Naive thymus-derived CD4-positive, alpha-beta T cell (primary cell): Measurements from ENCODE around the gene FAM13A. TPM values are rescaled to one million over a fixed set of nuclear protein-coding genes. Genes with fewer than 3 reads are reported as not detected.

ENCODE experiments used
- ATAC-seq: fragments of 150-1000 bp; cut with Tn5 transposase; 2 replicates; pipeline ENCODE4 v1.10.0; 2021; ENCODE audit warnings: mild to moderate bottlenecking, moderate library complexity
- CTCF ChIA-PET: fragments of 350-600 bp; sonication (Branson Sonifier 250); formaldehyde crosslinking; loops from one replicate; lab custom pipeline; 2021; ENCODE audit warnings: antibody characterized with exemption; lab: Charles Lee
- POLR2A ChIA-PET: fragments of 350-600 bp; sonication (Branson Sonifier 250); formaldehyde crosslinking; loops from one replicate; lab custom pipeline; 2021; ENCODE audit warnings: antibody characterized with exemption, inconsistent platforms; lab: Charles Lee
- DNase-seq, 9 donors: peaks; one replicate each; pipeline versions ENCODE4 v3.0.0 to v3.0.0-alpha.2; 2020 to 2022; ENCODE audit warnings: mixed read lengths in 1 of 9
- H3K27ac ChIP-seq: one replicate; pipeline ENCODE4 v1.7.0; 2013; ENCODE audit warnings: mild to moderate bottlenecking, low read depth, low read length, moderate library complexity
- H3K27me3 ChIP-seq, 2 donors: one replicate each; pipeline ENCODE4 v1.7.0; 2013; ENCODE audit warnings: low read length in 2 of 2, mild to moderate bottlenecking in 2 of 2, moderate library complexity in 2 of 2; ENCODE audit not compliant: control insufficient read depth in 2 of 2, insufficient read depth in 2 of 2
- H3K36me3 ChIP-seq, 3 experiments: 1 replicate in 2 of 3; 2 replicates in 1 of 3; pipeline ENCODE4 v1.7.0; 2013; ENCODE audit warnings: low read length in 3 of 3, mild to moderate bottlenecking in 3 of 3, moderate library complexity in 1 of 3; ENCODE audit not compliant: insufficient read depth in 3 of 3, control insufficient read depth in 2 of 3
- H3K4me1 ChIP-seq, 2 donors: one replicate each; pipeline ENCODE4 v1.7.0; 2013; ENCODE audit warnings: low read length in 2 of 2, mild to moderate bottlenecking in 2 of 2, moderate library complexity in 1 of 2; ENCODE audit not compliant: control insufficient read depth in 2 of 2, insufficient read depth in 2 of 2
- H3K4me3 ChIP-seq: 2 replicates; pipeline ENCODE4 v1.7.0; 2013; ENCODE audit warnings: mild to moderate bottlenecking, low read length
- H3K9me3 ChIP-seq, 3 experiments: 1 replicate in 2 of 3; 2 replicates in 1 of 3; pipeline ENCODE4 v1.7.0; 2013; ENCODE audit warnings: low read length in 3 of 3; ENCODE audit not compliant: control insufficient read depth in 2 of 3
- H3K27ac Mint-ChIP-seq, 9 donors: one replicate each; pipeline ENCODE4 v1.8.0; 2020 to 2022; ENCODE audit warnings: mixed read lengths in 9 of 9, mild to moderate bottlenecking in 8 of 9, moderate library complexity in 5 of 9, inconsistent platforms in 2 of 9
- H3K27me3 Mint-ChIP-seq, 5 donors: one replicate each; pipeline ENCODE4 v1.8.0; 2021 to 2022; ENCODE audit warnings: mixed read lengths in 5 of 5, mild to moderate bottlenecking in 1 of 5
- H3K36me3 Mint-ChIP-seq, 5 donors: one replicate each; pipeline ENCODE4 v1.8.0; 2020 to 2022; ENCODE audit warnings: mixed read lengths in 5 of 5, mild to moderate bottlenecking in 3 of 5, inconsistent platforms in 1 of 5
- H3K4me1 Mint-ChIP-seq, 7 donors: one replicate each; pipeline ENCODE4 v1.8.0; 2020 to 2022; ENCODE audit warnings: mixed read lengths in 7 of 7, mild to moderate bottlenecking in 3 of 7, inconsistent platforms in 1 of 7
- H3K4me3 Mint-ChIP-seq, 10 donors: one replicate each; pipeline ENCODE4 v1.8.0; 2020 to 2022; ENCODE audit warnings: mild to moderate bottlenecking in 10 of 10, mixed read lengths in 10 of 10, moderate library complexity in 6 of 10, inconsistent platforms in 2 of 10
- H3K9me3 Mint-ChIP-seq, 11 donors: one replicate each; pipeline ENCODE4 v1.8.0; 2020 to 2022; ENCODE audit warnings: mixed read lengths in 11 of 11, mild to moderate bottlenecking in 4 of 11, inconsistent platforms in 1 of 11, moderate library complexity in 1 of 11
- intact Hi-C, 2 donors: fragments of 100-400 bp; cut with micrococcal nuclease; formaldehyde crosslinking; loops; one replicate each; pipeline ENCODE4 v1.15.1; 2023
- polyA plus RNA-seq, 2 donors: library from polyadenylated mRNA; unstranded; fragments of 300-500 nt; fragmentation: Illumina TruSeq; gene quantifications; one replicate each; pipeline ENCODE4 v1.2.3, GENCODE V29; 2021
- total RNA-seq, 6 experiments: library from RNA in 5 of 6; stranded (reverse) in 5 of 6; gene quantifications; 1 replicate in 5 of 6; 2 replicates in 1 of 6; pipeline ENCODE4 v1.2.3 and lab custom pipeline; 2021 to 2026

The FAM13A gene
- total and polyA plus RNA-seq, 7 experiments from 2014 or later, result 4.5 to 60.4 (median 10.2) TPM

DNA sequence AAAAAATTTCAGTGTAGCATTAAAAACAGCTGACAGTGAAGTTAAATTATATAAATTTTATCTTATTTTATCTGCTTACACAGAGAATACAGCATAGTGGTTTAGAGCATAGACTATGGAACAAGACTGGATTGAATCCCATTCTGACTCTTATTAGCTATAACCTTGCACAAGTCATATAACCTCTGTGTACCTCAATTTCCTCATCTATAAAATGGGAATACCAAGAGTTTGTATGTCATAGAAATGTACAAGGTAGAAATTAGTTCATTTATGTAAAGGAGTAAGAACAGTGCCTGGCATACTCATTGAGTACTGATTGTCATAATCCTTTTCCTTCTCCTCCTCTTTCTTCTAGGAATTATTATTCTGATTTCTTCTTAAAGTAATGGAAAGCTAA lies 25.7 kb downstream of the FAM13A start:
- Mint-ChIP-seq H3K4me3 (no peak overlapping the region), H3K27ac (no peak overlapping the region), H3K4me1 (peaks cover 0 to 8% (median 4%) of the 10 kb centered on the region in 7 donors), H3K36me3 (peaks cover 0 to 15% (median 6%) of the 10 kb centered on the region in 5 donors), H3K27me3 (peaks cover 0 to 11% (median 0%) of the 10 kb centered on the region in 5 donors), H3K9me3 (peaks cover 0 to 23% (median 14%) of the 10 kb centered on the region in 11 donors)
- intact Hi-C loops, result no loop called here
- CTCF ChIA-PET, result interaction anchor here (0.5 kb wide), 1 partner anchor 214 kb away, joined by 3 read pairs; no protein-coding TSS in a partner anchor
- ATAC-seq (no peak), DNase-seq (no peak)
- peaks cover 0 to 5% (median 0%) of the 10 kb centered on the region in 3 experiments for H3K9me3 ChIP-seq
- no peaks in the 10 kb centered on the region for H3K27me3 ChIP-seq
- H3K27ac ChIP-seq, result no peak overlapping the region
- POLR2A ChIA-PET, result interaction anchor here (0.6 kb wide), 1 partner anchor 213 kb away, joined by 3 read pairs; no protein-coding TSS in a partner anchor
- H3K36me3 ChIP-seq, result no peaks in the 10 kb centered on the region
- H3K4me3 ChIP-seq, result no peak overlapping the region
- H3K4me1 ChIP-seq, result no peaks in the 10 kb centered on the region

- ATAC-seq, result peak; percentile 88
- Mint-ChIP-seq H3K36me3 (peaks cover 0 to 5% (median 0%) of the 10 kb centered on the region in 5 donors), H3K4me1 (peaks cover 0 to 8% (median 4%) of the 10 kb centered on the region in 7 donors), H3K27me3 (peaks cover 0 to 11% (median 0%) of the 10 kb centered on the region in 5 donors), H3K4me3 (peak overlapping the region in 7 of 10 donors; percentile 10 to 47 (median 28)), H3K9me3 (peaks cover 0 to 7% (median 0%) of the 10 kb centered on the region in 11 donors), H3K27ac (peak overlapping the region in 7 of 9 donors; percentile 21 to 83 (median 54))
- DNase-seq, result peak in 7 of 9 donors; percentile 18 to 71 (median 51)
- H3K4me3 ChIP-seq, result no peak overlapping the region
- H3K27ac ChIP-seq, result no peak overlapping the region
- no peaks in the 10 kb centered on the region for H3K36me3 ChIP-seq
- intact Hi-C loops, result loop anchor here in 1 of 2 donors (2.0 to 10.0 kb wide), 2 partner anchors 357 to 815 kb away; no protein-coding TSS in a partner anchor
- ChIA-PET POLR2A (no interaction called here), CTCF (no interaction called here)
- no peaks in the 10 kb centered on the region for H3K9me3 ChIP-seq
- H3K4me1 ChIP-seq, result no peaks in the 10 kb centered on the region
- no peaks in the 10 kb centered on the region for H3K27me3 ChIP-seq
Observed at GRCh38 chr4:89029591-89029990, 27.4 kb downstream of the FAM13A start.

DNA sequence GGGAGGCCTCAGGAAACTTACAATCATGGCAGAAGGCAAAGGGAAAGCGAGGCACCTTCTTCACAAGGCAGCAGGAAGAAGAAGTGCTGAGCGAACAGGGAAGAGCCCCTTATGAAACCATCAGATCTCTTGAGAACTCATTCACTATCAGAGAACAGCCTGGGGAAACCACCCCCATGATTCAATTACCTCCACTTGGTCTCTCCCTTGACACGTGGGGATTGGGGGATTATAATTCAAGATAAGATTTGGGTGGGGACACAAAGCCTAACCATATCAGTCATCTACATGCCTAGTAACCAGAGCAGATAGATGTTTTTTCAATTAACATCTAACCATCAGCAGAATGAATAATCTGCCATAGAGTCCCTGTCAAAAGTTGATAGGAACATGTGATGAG lies 30.4 kb downstream of the FAM13A start:
- ChIA-PET CTCF (interaction anchor here (7.7 kb wide), 1 partner anchor 208 kb away, joined by 199 read pairs; no protein-coding TSS in a partner anchor), POLR2A (no interaction called here)
- Histone ChIP-seq H3K4me1 (no peaks in the 10 kb centered on the region), H3K36me3 (no peaks in the 10 kb centered on the region), H3K27ac (no peak overlapping the region), H3K4me3 (no peak overlapping the region), H3K27me3 (no peaks in the 10 kb centered on the region), H3K9me3 (no peaks in the 10 kb centered on the region)
- Mint-ChIP-seq H3K36me3 (no peaks in the 10 kb centered on the region), H3K27me3 (peaks cover 0 to 11% (median 0%) of the 10 kb centered on the region in 5 donors), H3K4me3 (no peak overlapping the region), H3K4me1 (peaks cover 0 to 29% (median 9%) of the 10 kb centered on the region in 7 donors), H3K9me3 (no peaks in the 10 kb centered on the region), H3K27ac (no peak overlapping the region)
- intact Hi-C loops, result loop anchor here in 1 of 2 donors (10.0 kb wide), 1 partner anchor 812 kb away; no protein-coding TSS in a partner anchor
- ATAC-seq, result no peak
- DNase-seq, result no peak

DNA sequence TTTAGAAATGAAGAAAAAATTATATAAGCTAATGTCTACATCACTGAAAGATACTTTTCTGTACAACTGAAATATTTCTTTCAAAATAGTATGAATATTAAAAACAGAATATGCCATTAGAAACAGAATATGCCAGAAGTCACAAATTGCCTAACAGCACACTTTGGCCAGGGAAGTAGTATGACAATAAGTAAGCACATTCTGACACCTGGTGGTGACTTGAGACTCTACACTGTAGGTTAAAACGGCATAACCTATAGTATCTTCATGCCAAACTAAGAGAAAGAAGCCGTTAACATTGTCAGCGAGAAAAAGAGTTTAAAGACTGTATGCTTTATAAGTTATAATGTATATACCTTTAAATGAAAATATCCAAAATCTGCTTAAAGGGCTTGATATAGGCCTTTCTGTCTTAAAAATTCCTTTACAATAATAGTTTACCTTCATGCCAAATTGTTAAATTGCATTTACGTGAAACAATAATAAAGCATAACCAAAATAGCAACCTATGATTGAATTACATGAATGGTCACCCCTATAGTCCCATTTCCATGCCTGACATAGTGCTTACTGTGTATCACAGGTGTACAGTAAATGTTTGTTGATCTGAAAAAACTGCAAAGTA lies 32.8 kb downstream of the FAM13A start:
- no peaks in the 10 kb centered on the region for H3K9me3 Mint-ChIP-seq
- Histone ChIP-seq H3K9me3 (no peaks in the 10 kb centered on the region), H3K27me3 (no peaks in the 10 kb centered on the region), H3K36me3 (no peaks in the 10 kb centered on the region), H3K4me1 (no peaks in the 10 kb centered on the region), H3K27ac (no peak overlapping the region), H3K4me3 (no peak overlapping the region)
- POLR2A ChIA-PET, result interaction anchor here (2.8 kb wide), 1 partner anchor 205 kb away, joined by 18 read pairs; no protein-coding TSS in a partner anchor
- H3K4me3 Mint-ChIP-seq, result no peak overlapping the region
- CTCF ChIA-PET, result interaction anchor here (0.7 to 7.7 kb wide), 12 partner anchors 20 to 500 kb away, joined by 3 to 199 read pairs (median 4); no protein-coding TSS in a partner anchor
- peak; percentile 99 for ATAC-seq
- H3K27ac Mint-ChIP-seq, result no peak overlapping the region
- peak in 8 of 9 donors; percentile 33 to 80 (median 72) for DNase-seq
- intact Hi-C loops, result loop anchor here (1.0 to 10.0 kb wide), 11 partner anchors 82 to 809 kb away; partner anchors contain the start of gene TIGD2 (in 2 of the 2)
- H3K36me3 Mint-ChIP-seq, result no peaks in the 10 kb centered on the region
- peaks cover 0 to 10% (median 0%) of the 10 kb centered on the region in 5 donors for H3K27me3 Mint-ChIP-seq
- peaks cover 0 to 31% (median 6%) of the 10 kb centered on the region in 7 donors for H3K4me1 Mint-ChIP-seq

GRCh38 chr4:89023140-89023539 lies 33.8 kb downstream of the FAM13A start:
- CTCF ChIA-PET, result interaction anchor here (0.6 to 7.7 kb wide), 15 partner anchors 15 to 956 kb away, joined by 3 to 199 read pairs (median 3); no protein-coding TSS in a partner anchor
- peak overlapping the region in 2 of 9 donors; percentile 18 to 60 for H3K27ac Mint-ChIP-seq
- Histone ChIP-seq H3K4me1 (no peaks in the 10 kb centered on the region), H3K4me3 (no peak overlapping the region), H3K27me3 (no peaks in the 10 kb centered on the region), H3K36me3 (no peaks in the 10 kb centered on the region), H3K27ac (no peak overlapping the region), H3K9me3 (no peaks in the 10 kb centered on the region)
- intact Hi-C loops, result loop anchor here (5.0 to 10.0 kb wide), 3 partner anchors 81 to 808 kb away; no protein-coding TSS in a partner anchor
- H3K4me3 Mint-ChIP-seq, result no peak overlapping the region
- H3K4me1 Mint-ChIP-seq, result peaks cover 0 to 31% (median 6%) of the 10 kb centered on the region in 7 donors
- H3K36me3 Mint-ChIP-seq, result no peaks in the 10 kb centered on the region
- no peak for ATAC-seq
- H3K27me3 Mint-ChIP-seq, result peaks cover 0 to 10% (median 0%) of the 10 kb centered on the region in 5 donors
- no peak for DNase-seq
- H3K9me3 Mint-ChIP-seq, result no peaks in the 10 kb centered on the region
- POLR2A ChIA-PET, result interaction anchor here (0.9 to 2.8 kb wide), 2 partner anchors 199 to 204 kb away, joined by 3 to 18 read pairs; no protein-coding TSS in a partner anchor

- H3K4me3 Mint-ChIP-seq, result no peak overlapping the region
Observed at GRCh38 chr4:89022426-89023128, 34.4 kb downstream of the FAM13A start.

More at GRCh38 chr4:89022426-89023128, 34.4 kb downstream of the FAM13A start:
- ChIA-PET CTCF (interaction anchor here (0.6 to 7.7 kb wide), 14 partner anchors 8 to 603 kb away, joined by 3 to 199 read pairs (median 4); no protein-coding TSS in a partner anchor), POLR2A (interaction anchor here (0.6 to 2.8 kb wide), 4 partner anchors 44 to 203 kb away, joined by 3 to 18 read pairs (median 3); no protein-coding TSS in a partner anchor)
- Histone ChIP-seq H3K27me3 (no peaks in the 10 kb centered on the region), H3K4me3 (no peak overlapping the region), H3K9me3 (no peaks in the 10 kb centered on the region), H3K36me3 (no peaks in the 10 kb centered on the region), H3K27ac (no peak overlapping the region), H3K4me1 (no peaks in the 10 kb centered on the region)
- intact Hi-C loops, result loop anchor here (5.0 to 10.0 kb wide), 3 partner anchors 80 to 808 kb away; no protein-coding TSS in a partner anchor
- peaks cover 0 to 31% (median 6%) of the 10 kb centered on the region in 7 donors for H3K4me1 Mint-ChIP-seq
- DNase-seq, result no peak
- H3K9me3 Mint-ChIP-seq, result no peaks in the 10 kb centered on the region
- H3K36me3 Mint-ChIP-seq, result no peaks in the 10 kb centered on the region
- ATAC-seq, result no peak
- H3K27me3 Mint-ChIP-seq, result peaks cover 0 to 8% (median 0%) of the 10 kb centered on the region in 5 donors
- H3K27ac Mint-ChIP-seq, result peak overlapping the region in 4 of 9 donors; percentile 13 to 56 (median 32)
